Measurements from ENCODE around the gene C5AR2. TPM values are rescaled to one million over a fixed set of nuclear protein-coding genes. Genes with fewer than 3 reads are reported as not detected.

The C5AR2 gene
- total RNA-seq, 1 experiment from 2014 or later, result not detected

DNA sequence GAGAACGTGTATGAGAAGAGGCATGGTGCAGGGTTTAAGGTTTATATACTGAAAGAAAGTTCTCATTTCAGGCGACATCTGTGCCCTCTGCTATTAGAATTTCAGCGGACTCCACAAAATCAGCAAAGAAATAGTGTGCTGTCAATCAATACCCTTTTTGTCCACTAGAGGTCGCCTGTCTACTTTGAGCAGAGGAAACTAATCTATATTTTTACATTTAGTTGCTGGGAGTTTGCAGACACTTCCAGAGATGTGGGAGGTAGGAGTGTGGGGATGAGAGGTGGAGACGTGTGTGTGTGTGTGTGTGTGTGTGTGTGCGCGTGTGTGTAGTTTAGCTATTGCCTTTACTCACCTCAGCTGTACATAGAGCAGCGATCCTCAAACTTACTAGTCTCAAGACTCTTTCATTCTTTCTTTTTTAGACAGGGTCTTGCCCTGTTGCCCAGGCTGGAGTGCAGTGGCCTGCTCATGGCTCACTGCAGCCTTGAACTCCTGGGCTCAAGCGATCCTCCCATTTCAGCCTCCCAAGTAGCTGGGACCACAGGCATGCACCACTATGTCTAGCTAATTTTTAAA lies 47.6 kb upstream of the C5AR2 start:
- H2BK20ac ChIP-seq (ENCODE audit: low read depth, low read length, poor library complexity, severe bottlenecking), result no peak overlapping the region
- no peaks in the 10 kb centered on the region for H3K9me3 ChIP-seq (ENCODE audit: control insufficient read depth, low read depth, low read length)
- H3K27ac Mint-ChIP-seq, result no peak overlapping the region
- no peak overlapping the region for H3K18ac ChIP-seq (ENCODE audit: insufficient read length, low read depth, low read length)
- no peak overlapping the region for H4K5ac ChIP-seq (ENCODE audit: insufficient read length, low read depth, low read length)
- H3K27ac ChIP-seq (ENCODE audit: insufficient read length, low read depth, low read length), result no peak overlapping the region
- no peak for DNase-seq
- no peaks in the 10 kb centered on the region for H3K27me3 Mint-ChIP-seq (ENCODE audit: low read depth)
- no peak overlapping the region for H3K9ac ChIP-seq (ENCODE audit: extremely low read depth, insufficient read length, low read length)
- H3K4me3 Mint-ChIP-seq, result no peak overlapping the region
- H2AFZ ChIP-seq (ENCODE audit: low read length), result no peak overlapping the region
- H3K4me1 ChIP-seq (ENCODE audit: insufficient read depth, low read length), result no peaks in the 10 kb centered on the region
- no peak overlapping the region for H2BK12ac ChIP-seq (ENCODE audit: insufficient read length, low read depth, low read length)
- no peak overlapping the region for H3K56ac ChIP-seq (ENCODE audit: insufficient read length, low read depth, low read length)
- no peaks in the 10 kb centered on the region for H4K20me1 ChIP-seq (ENCODE audit: control insufficient read depth, insufficient read depth, insufficient read length)
- TF ChIP-seq, protein P1, sequence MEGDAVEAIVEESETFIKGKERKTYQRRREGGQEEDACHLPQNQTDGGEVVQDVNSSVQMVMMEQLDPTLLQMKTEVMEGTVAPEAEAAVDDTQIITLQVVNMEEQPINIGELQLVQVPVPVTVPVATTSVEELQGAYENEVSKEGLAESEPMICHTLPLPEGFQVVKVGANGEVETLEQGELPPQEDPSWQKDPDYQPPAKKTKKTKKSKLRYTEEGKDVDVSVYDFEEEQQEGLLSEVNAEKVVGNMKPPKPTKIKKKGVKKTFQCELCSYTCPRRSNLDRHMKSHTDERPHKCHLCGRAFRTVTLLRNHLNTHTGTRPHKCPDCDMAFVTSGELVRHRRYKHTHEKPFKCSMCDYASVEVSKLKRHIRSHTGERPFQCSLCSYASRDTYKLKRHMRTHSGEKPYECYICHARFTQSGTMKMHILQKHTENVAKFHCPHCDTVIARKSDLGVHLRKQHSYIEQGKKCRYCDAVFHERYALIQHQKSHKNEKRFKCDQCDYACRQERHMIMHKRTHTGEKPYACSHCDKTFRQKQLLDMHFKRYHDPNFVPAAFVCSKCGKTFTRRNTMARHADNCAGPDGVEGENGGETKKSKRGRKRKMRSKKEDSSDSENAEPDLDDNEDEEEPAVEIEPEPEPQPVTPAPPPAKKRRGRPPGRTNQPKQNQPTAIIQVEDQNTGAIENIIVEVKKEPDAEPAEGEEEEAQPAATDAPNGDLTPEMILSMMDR (conservative IDR thresholded peaks at IDR 0.05), result peak; percentile 84
- H3K36me3 Mint-ChIP-seq (ENCODE audit: insufficient read depth in 1 of 3, low read depth in 3 of 3), result peaks cover 0 to 5% (median 3%) of the 10 kb centered on the region in 3 experiments; a peak in 3 of 7 replicates
- H3T11ph ChIP-seq (ENCODE audit: low read length), result no peak overlapping the region
- H3K4ac ChIP-seq (ENCODE audit: low read depth, low read length), result no peak overlapping the region
- no peaks in the 10 kb centered on the region for H3K79me2 ChIP-seq (ENCODE audit: insufficient read depth, low read length)
- H3K4me2 ChIP-seq (ENCODE audit: insufficient read depth, insufficient read length, low read length), result no peak overlapping the region
- no peak overlapping the region for H2BK5ac ChIP-seq (ENCODE audit: insufficient read length, low read length)
- no peaks in the 10 kb centered on the region for H3K23me2 ChIP-seq (ENCODE audit: insufficient read length, low read depth, low read length, poor library complexity, severe bottlenecking)
- H3K27me3 ChIP-seq (ENCODE audit: insufficient read depth, low read length), result no peaks in the 10 kb centered on the region
- whole genome bisulfite sequencing (ENCODE audit: extremely low coverage, insufficient read length, low lambda C conversion rate), result no CpG with 5 or more reads among the region's 9 CpGs
- no peak overlapping the region for H3K14ac ChIP-seq (ENCODE audit: insufficient read depth, low read length)
- no peak overlapping the region for H4K91ac ChIP-seq (ENCODE audit: insufficient read length, low read depth, low read length)
- H3K23ac ChIP-seq (ENCODE audit: insufficient read length, low read depth, low read length), result no peak overlapping the region
- no peak overlapping the region for H2BK120ac ChIP-seq (ENCODE audit: low read depth, low read length, poor library complexity, severe bottlenecking)
- no peak overlapping the region for H2BK15ac ChIP-seq (ENCODE audit: low read depth, low read length)
- peaks cover 4% of the 10 kb centered on the region in 2 experiments for H3K4me1 Mint-ChIP-seq
- H2AK5ac ChIP-seq (ENCODE audit: insufficient read length, low read length), result no peak overlapping the region
- H3K9me3 Mint-ChIP-seq, result peaks cover 4 to 8% of the 10 kb centered on the region in 2 experiments; a peak in 4 of 5 replicates
- no peaks in the 10 kb centered on the region for H3K79me1 ChIP-seq (ENCODE audit: insufficient read depth, low read depth, low read length, poor library complexity, severe bottlenecking)
- no peak overlapping the region for H4K8ac ChIP-seq (replicated peaks; ENCODE audit: insufficient read length, low read depth, low read length)

All from H9 (cell line).